ENCODE results near the gene JARID2.

JARID2 gene

GRCh38 chr6:15555101-15556038 lies 309.5 kb downstream of the JARID2 start:
- no peak for DNase-seq

GRCh38 chr6:15556711-15557110 lies 310.8 kb downstream of the JARID2 start:
- no peak for DNase-seq

GRCh38 chr6:15557174-15557573 lies 311.3 kb downstream of the JARID2 start:
- no peak for DNase-seq

GRCh38 chr6:15560713-15561112 lies 314.8 kb downstream of the JARID2 start:
- DNase-seq: no peak

GRCh38 chr6:15561447-15562199 lies 315.8 kb downstream of the JARID2 start:
- DNase-seq: no peak

GRCh38 chr6:15562977-15563376 lies 317.1 kb downstream of the JARID2 start:
- no peak for DNase-seq

DNA sequence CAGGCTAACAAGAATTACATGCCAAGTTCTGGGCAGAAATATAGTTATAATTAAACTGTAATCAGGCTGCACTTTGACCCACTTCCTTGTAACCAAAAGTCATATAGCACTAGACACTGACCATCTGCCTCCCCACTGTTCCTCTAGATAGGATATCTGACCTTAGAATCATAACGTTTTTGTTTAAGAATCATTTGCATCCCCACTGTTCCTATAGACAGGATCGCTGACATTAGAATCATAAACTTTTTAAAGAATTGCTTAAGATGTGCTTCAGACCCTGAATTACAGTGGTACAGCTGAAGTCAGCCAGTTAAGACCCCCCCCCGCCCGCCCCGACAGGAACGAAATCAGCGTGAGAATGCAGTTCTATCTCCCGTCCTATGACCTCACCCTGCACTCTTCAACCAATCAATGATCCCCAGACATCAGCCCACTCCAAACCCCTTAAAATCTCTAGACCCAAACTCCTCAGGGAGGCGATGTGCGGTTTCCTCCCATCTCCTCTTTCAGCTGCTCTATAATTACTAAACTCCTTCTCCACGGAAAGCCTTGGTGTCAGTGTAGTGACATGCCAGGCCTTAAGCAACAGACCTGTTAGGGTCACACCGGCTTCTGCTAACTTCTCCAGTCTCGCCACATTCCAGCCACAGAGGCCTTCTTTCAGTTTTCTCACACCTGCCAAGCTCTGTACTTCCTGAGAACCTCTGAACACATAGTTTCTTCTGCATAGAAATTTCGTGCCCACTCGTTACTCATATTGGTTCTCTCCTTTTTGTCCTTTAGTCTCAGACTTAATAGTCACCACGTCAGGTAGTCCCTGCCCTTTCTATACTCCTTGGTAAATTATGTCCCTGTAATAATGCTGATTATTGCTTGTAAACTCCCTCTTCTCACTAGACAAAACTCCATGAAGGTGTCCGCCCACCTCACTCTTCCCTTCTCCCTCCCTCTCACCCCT lies 323.4 kb downstream of the JARID2 start:
- no peak for DNase-seq

DNA sequence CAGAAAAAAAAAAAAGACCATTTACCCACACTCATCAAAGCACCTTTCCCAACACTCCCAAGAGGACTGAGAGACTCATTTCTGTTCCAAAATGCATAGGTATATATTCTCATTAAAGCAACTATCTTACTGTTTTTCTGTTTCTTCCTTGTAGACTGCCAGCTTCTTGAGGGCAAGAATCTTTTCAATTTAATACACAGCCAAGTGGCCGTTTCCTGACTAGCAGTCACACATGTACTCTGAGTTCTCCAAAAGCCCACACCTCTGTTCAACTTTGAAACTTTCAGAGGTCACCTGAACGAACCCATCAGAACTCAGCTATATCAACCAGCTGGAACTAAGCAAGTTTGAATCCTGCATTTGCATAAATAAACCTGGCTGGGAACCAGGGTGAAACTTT lies 324.3 kb downstream of the JARID2 start:
- DNase-seq: no peak

Measured in CD4-positive, alpha-beta T cell treated with Interleukin-12 subunit alpha and Interleukin-12 subunit beta, for 1 hour (primary cell).